ENCODE measurements around the gene PTCD1. TPM values are rescaled to one million over a fixed set of nuclear protein-coding genes. Genes with fewer than 3 reads are reported as not detected.
A peak's percentile ranks its signal among the peaks of the same experiment; 100 is the strongest.

Gene PTCD1
- total RNA-seq (1 to 10 TPM; 4.5 to 6.8 TPM), polyA plus RNA-seq (1 to 10 TPM; 2.8 to 3.4 TPM)
- long read RNA-seq, donor 1, full-length matches to known transcripts: 4 of 4 reads
- long read RNA-seq, donor 1, partial matches to known transcripts: 0 of 4 reads
- long read RNA-seq, donor 1, other reads (novel, unspliced or antisense): 0 of 4 reads
- long read RNA-seq, donor 2: 0 reads
- long read RNA-seq, donor 3, full-length matches to known transcripts: 2 of 2 reads
- long read RNA-seq, donor 3, partial matches to known transcripts: 0 of 2 reads
- long read RNA-seq, donor 3, other reads (novel, unspliced or antisense): 0 of 2 reads
- long read RNA-seq, donor 4, full-length matches to known transcripts: 3 of 3 reads
- long read RNA-seq, donor 4, partial matches to known transcripts: 0 of 3 reads
- long read RNA-seq, donor 4, other reads (novel, unspliced or antisense): 0 of 3 reads
- long read RNA-seq, donor 5, full-length matches to known transcripts: 2 of 136 reads
- long read RNA-seq, donor 5, partial matches to known transcripts: 49 of 136 reads
- long read RNA-seq, donor 5, other reads (novel, unspliced or antisense): 85 of 136 reads

GRCh38 chr7:99438573-99439480 lies at the start of gene PTCD1, which contains the start of gene CPSF4:
PTCD1 (minus strand) TSS chr7:99438798; CDS start chr7:99435242, 3,556 bp downstream.
CPSF4 (plus strand) TSS chr7:99438943; CDS start chr7:99439083, 140 bp downstream.
- peaks cover 4 to 12% (median 9%) of the 10 kb centered on the region in 5 donors for H3K4me1 ChIP-seq (ENCODE audit: control insufficient read depth in 5 of 5, insufficient read depth in 5 of 5, low read length in 5 of 5)
- TF ChIP-seq, protein P1, sequence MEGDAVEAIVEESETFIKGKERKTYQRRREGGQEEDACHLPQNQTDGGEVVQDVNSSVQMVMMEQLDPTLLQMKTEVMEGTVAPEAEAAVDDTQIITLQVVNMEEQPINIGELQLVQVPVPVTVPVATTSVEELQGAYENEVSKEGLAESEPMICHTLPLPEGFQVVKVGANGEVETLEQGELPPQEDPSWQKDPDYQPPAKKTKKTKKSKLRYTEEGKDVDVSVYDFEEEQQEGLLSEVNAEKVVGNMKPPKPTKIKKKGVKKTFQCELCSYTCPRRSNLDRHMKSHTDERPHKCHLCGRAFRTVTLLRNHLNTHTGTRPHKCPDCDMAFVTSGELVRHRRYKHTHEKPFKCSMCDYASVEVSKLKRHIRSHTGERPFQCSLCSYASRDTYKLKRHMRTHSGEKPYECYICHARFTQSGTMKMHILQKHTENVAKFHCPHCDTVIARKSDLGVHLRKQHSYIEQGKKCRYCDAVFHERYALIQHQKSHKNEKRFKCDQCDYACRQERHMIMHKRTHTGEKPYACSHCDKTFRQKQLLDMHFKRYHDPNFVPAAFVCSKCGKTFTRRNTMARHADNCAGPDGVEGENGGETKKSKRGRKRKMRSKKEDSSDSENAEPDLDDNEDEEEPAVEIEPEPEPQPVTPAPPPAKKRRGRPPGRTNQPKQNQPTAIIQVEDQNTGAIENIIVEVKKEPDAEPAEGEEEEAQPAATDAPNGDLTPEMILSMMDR (IDR thresholded peaks at IDR 0.05; ENCODE audit: control extremely low read depth, extremely low read depth): peak; percentile 10
- no peaks in the 10 kb centered on the region for H3K9me3 ChIP-seq (ENCODE audit: control insufficient read depth in 4 of 4, insufficient read depth in 3 of 4, low read length in 3 of 4)
- H3K27ac ChIP-seq (ENCODE audit: low read depth in 1 of 2, low read length in 1 of 2): peak within 1 kb of the TSS; percentile 85 to 89
- peak within 1 kb of the TSS; percentile 63 to 81 for H3K9ac ChIP-seq (ENCODE audit: insufficient read depth in 1 of 2, low read length in 2 of 2)
- H3K36me3 ChIP-seq (ENCODE audit: control insufficient read depth in 4 of 4, insufficient read depth in 4 of 4, low read length in 4 of 4): peaks cover 0 to 14% (median 5%) of the 10 kb centered on the region in 4 donors
- peak within 1 kb of the TSS; percentile 72 for H3K4me3 ChIP-seq
- no peaks in the 10 kb centered on the region for H3K27me3 ChIP-seq (ENCODE audit: control insufficient read depth in 3 of 3, insufficient read depth in 3 of 3, low read length in 2 of 3)
- ATAC-seq (ENCODE audit: insufficient read depth, low FRiP score) (peak; percentile 96), DNase-seq (peak; percentile 96 to 97 (median 97))
- 0 to 1% methylated on average over 80 to 89 of the region's 89 CpGs for WGBS, 2 donors

DNA sequence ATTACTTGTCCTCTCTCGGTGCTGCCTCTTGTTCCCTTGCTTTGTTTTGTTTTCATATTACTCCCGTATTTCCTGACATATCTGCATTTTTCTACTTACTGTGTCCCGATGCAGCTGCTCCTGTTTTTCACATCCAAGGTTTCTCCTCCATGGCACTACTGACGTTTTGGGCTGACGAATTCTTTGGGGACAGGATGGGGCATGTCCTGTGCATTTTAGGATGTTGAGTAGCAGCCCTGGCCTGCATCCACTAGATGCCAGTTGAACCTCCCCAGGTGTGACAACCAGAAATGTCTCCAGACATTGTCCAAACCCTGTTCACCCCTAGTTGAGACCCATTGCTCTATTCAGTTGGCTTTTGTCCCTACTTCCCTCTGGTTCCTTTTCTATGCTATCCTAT lies 46.5 kb upstream of the PTCD1 start:
- Histone ChIP-seq H3K9ac (ENCODE audit: insufficient read depth in 1 of 2, low read length in 2 of 2) (no peak overlapping the region), H3K36me3 (ENCODE audit: control insufficient read depth in 4 of 4, insufficient read depth in 4 of 4, low read length in 4 of 4) (peaks cover 0 to 13% (median 4%) of the 10 kb centered on the region in 4 donors), H3K4me3 (no peak overlapping the region), H3K4me1 (ENCODE audit: control insufficient read depth in 5 of 5, insufficient read depth in 5 of 5, low read length in 5 of 5) (no peaks in the 10 kb centered on the region), H3K9me3 (ENCODE audit: control insufficient read depth in 4 of 4, insufficient read depth in 3 of 4, low read length in 3 of 4) (no peaks in the 10 kb centered on the region), H3K27me3 (ENCODE audit: control insufficient read depth in 3 of 3, insufficient read depth in 3 of 3, low read length in 2 of 3) (no peaks in the 10 kb centered on the region), H3K27ac (ENCODE audit: low read depth in 1 of 2, low read length in 1 of 2) (no peak overlapping the region)
- 91 to 95% methylated on average over 5 of the region's 5 CpGs for WGBS, 2 donors
- ATAC-seq (ENCODE audit: insufficient read depth, low FRiP score) (no peak), DNase-seq (no peak)
- TF ChIP-seq, protein P1 (IDR thresholded peaks at IDR 0.05; ENCODE audit: control extremely low read depth, extremely low read depth): no peak

DNA sequence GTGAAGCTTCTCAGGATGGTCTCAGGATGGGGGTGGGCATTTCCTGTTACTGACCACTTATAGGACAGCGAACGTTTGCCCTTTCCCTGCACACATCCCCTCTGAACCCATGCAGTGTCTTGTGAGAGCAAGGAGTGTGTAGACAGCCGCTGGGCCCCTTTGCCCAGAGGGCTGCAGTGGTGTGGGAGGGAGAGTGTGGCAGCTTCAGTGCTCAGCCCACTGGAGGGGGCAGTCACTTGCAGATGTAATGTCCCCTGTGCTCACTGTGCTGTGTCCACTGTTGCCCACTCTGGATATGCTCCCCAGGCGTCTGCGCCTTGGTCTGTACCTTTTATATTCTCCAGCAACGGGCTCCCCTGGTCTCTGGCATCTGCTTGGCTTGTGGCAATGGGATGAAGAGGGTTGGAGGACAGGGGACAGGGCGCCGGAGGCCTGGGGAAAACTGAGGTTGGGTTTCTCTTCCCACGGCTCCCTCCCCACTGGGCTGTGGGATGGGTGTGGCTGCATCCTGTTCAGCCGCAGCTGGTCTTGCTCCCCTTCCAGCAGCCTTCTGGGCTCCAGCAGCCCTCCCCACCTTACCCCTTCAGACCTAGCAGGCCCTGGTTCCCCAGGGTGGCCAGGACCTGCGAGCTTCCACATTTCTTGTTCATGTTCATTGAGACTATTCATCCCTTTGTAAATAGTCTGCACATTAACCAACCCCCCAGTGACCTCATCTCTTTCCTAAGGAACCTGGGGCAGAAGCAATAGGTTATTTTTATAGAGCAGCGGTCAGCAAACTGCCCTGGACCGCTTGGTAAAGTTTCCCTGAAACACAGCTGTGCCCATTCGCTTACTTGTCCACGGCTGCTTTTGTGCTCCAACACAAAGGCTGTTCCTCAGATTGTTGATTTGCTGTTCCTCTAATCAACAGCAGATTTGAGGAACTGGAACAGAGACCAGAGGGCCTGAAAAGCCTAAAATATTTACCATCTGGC lies 40.2 kb upstream of the PTCD1 start:
- no peak overlapping the region for H3K4me3 ChIP-seq
- ATAC-seq (ENCODE audit: insufficient read depth, low FRiP score) (no peak), DNase-seq (no peak)
- peaks cover 0 to 8% (median 2%) of the 10 kb centered on the region in 5 donors for H3K4me1 ChIP-seq (ENCODE audit: control insufficient read depth in 5 of 5, insufficient read depth in 5 of 5, low read length in 5 of 5)
- TF ChIP-seq, protein P1 (IDR thresholded peaks at IDR 0.05; ENCODE audit: control extremely low read depth, extremely low read depth): no peak
- H3K27ac ChIP-seq (ENCODE audit: low read depth in 1 of 2, low read length in 1 of 2): peak overlapping the region in 1 of 2 donors; percentile 6
- H3K9ac ChIP-seq (ENCODE audit: insufficient read depth in 1 of 2, low read length in 2 of 2): no peak overlapping the region
- 69 to 74% methylated on average over 15 of the region's 15 CpGs for WGBS, 2 donors
- H3K9me3 ChIP-seq (ENCODE audit: control insufficient read depth in 4 of 4, insufficient read depth in 3 of 4, low read length in 3 of 4): no peaks in the 10 kb centered on the region
- H3K36me3 ChIP-seq (ENCODE audit: control insufficient read depth in 4 of 4, insufficient read depth in 4 of 4, low read length in 4 of 4): peaks cover 2 to 8% (median 6%) of the 10 kb centered on the region in 4 donors
- no peaks in the 10 kb centered on the region for H3K27me3 ChIP-seq (ENCODE audit: control insufficient read depth in 3 of 3, insufficient read depth in 3 of 3, low read length in 2 of 3)

All from lung (tissue), 16 donors.